Mammary epithelial cell (primary cell): Measurements from ENCODE around the gene VSIG2.

Experiments used
- CTCF ChIP-seq, 2 donors: IDR thresholded peaks in 1 of 2; conservative IDR thresholded peaks in 1 of 2; 2 replicates each; pipeline ENCODE4 v1.5.1; 2011 to 2012; ENCODE audit warnings: inconsistent platforms in 2 of 2, low read length in 2 of 2, mild to moderate bottlenecking in 2 of 2, control low read depth in 1 of 2, low read depth in 1 of 2; ENCODE audit not compliant: insufficient read depth in 1 of 2; ENCODE audit errors: extremely low read depth in 1 of 2
- EZH2 ChIP-seq: IDR thresholded peaks from 2 replicates; pipeline ENCODE4 v1.6.1; 2012; ENCODE audit warnings: low read length, inconsistent platforms, borderline replicate concordance

DNA sequence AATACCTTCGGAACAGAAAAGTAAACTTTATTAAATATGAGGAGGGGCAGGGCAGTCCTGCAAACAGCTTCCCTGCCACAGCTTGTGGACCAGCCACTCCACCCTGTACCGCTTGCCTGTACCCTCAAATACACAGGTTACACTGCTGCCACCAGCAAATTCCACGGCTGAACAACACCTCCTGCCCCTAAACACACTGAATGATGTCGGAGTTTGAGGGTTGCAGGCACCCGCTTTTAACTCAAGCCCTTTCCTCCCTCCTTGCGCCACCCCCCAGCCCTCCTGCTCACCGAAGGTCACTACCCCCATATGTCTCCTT lies 4.0 kb downstream of the VSIG2 start:
- no peak for TF ChIP-seq CTCF (conservative IDR thresholded peaks at IDR 0.05 in 1 of 2, IDR thresholded peaks at IDR 0.05 in 1 of 2; ENCODE audit: extremely low read depth in 1 of 2, insufficient read depth in 1 of 2, low read depth in 1 of 2, low read length in 2 of 2)
- TF ChIP-seq EZH2 = no peak
